GM21381 (cell line): ENCODE data around the gene HDAC10.
"Not testable (repeated sequence)": the region's sequence is repeated elsewhere in the genome, so short reads cannot be mapped to it uniquely, and the experiment has no call there.

Source experiments
- ATAC-seq: cut with Tn5 transposase; IDR thresholded peaks from one replicate; pipeline ENCODE4 v1.9.1; 2021; ENCODE audit warnings: mild to moderate bottlenecking, moderate library complexity; ENCODE audit not compliant: unreplicated experiment

Gene HDAC10

GRCh38 chr22:50286275-50286674, 35.2 kb upstream of the HDAC10 start:
- no peak for ATAC-seq

GRCh38 chr22:50285568-50286229, 34.6 kb upstream of the HDAC10 start:
- no peak for ATAC-seq

GRCh38 chr22:50284479-50284878, 33.4 kb upstream of the HDAC10 start:
- no peak for ATAC-seq

- no peak for ATAC-seq
These were observed 32.8 kb upstream of the HDAC10 start for GRCh38 chr22:50283821-50284220.

GRCh38 chr22:50282361-50283155, 31.5 kb upstream of the HDAC10 start:
- no peak for ATAC-seq

GRCh38 chr22:50281957-50282356, 30.9 kb upstream of the HDAC10 start:
- no peak for ATAC-seq

GRCh38 chr22:50281384-50281760, 30.3 kb upstream of the HDAC10 start:
- ATAC-seq, result no peak

- ATAC-seq, result no peak
These were observed 29.8 kb upstream of the HDAC10 start for GRCh38 chr22:50280708-50281383.

GRCh38 chr22:50280022-50280707, 29.1 kb upstream of the HDAC10 start:
- no peak for ATAC-seq

- no peak for ATAC-seq
These were observed 28.0 kb upstream of the HDAC10 start for GRCh38 chr22:50278956-50279619.

GRCh38 chr22:50278461-50278860, 27.4 kb upstream of the HDAC10 start:
- ATAC-seq, result no peak

GRCh38 chr22:50277761-50278160, 26.7 kb upstream of the HDAC10 start:
- no peak for ATAC-seq

GRCh38 chr22:50276143-50276542, 25.1 kb upstream of the HDAC10 start:
- ATAC-seq, result peak; percentile 58

- ATAC-seq, result no peak
These were observed 24.4 kb upstream of the HDAC10 start for GRCh38 chr22:50275181-50276055.

GRCh38 chr22:50274771-50275170, 23.7 kb upstream of the HDAC10 start:
- ATAC-seq, result no peak

GRCh38 chr22:50274311-50274710, 23.2 kb upstream of the HDAC10 start:
- no peak for ATAC-seq

- ATAC-seq, result not testable (repeated sequence)
These were observed 22.7 kb upstream of the HDAC10 start for GRCh38 chr22:50273781-50274180.

- ATAC-seq, result not testable (repeated sequence)
These were observed 22.3 kb upstream of the HDAC10 start for GRCh38 chr22:50273352-50273751.

- no peak for ATAC-seq
These were observed 21.2 kb upstream of the HDAC10 start for GRCh38 chr22:50272044-50272802.
